Measurements from ENCODE around the gene KIF19.

DNA sequence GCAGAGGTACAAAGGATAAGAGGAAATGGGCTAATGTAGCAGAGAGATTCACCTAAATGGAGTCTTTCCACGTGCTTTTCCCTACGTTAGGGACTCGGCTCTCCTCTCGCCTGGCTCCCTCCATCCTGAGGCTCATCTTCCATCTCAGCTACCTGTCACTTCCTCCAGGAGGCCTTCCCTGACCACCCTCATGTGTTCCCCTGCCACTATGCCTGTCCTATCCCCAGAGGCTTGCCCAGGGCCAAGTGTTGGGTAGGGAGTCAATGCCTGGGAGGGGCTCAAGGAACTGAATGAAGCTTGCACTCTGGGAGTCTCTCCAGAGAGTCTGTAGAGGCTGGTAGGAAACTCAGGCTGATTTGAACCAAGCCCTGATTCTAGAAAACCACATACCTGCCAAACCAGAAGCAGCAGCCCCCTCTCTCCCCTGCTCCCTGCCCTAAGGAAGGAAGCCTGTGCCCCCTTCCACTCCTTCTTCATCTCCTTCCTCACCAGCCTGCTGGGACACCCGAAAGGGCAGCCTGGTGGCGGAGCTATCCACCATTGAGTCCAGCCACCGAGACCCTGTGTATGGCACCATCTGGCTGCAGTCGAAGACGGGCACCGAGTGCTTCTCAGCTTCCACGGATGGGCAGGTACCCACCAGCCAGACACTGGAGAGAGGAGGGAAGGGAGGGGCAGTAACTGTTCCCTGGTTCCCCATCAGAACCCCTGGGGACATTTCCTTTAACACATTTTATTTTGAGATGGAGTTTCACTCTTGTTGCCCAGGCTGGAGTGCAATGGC lies 26.6 kb upstream of the KIF19 start:
- TF ChIP-seq, protein P1, sequence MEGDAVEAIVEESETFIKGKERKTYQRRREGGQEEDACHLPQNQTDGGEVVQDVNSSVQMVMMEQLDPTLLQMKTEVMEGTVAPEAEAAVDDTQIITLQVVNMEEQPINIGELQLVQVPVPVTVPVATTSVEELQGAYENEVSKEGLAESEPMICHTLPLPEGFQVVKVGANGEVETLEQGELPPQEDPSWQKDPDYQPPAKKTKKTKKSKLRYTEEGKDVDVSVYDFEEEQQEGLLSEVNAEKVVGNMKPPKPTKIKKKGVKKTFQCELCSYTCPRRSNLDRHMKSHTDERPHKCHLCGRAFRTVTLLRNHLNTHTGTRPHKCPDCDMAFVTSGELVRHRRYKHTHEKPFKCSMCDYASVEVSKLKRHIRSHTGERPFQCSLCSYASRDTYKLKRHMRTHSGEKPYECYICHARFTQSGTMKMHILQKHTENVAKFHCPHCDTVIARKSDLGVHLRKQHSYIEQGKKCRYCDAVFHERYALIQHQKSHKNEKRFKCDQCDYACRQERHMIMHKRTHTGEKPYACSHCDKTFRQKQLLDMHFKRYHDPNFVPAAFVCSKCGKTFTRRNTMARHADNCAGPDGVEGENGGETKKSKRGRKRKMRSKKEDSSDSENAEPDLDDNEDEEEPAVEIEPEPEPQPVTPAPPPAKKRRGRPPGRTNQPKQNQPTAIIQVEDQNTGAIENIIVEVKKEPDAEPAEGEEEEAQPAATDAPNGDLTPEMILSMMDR (IDR thresholded peaks at IDR 0.05 in 2 of 3, conservative IDR thresholded peaks at IDR 0.05 in 1 of 3; ENCODE audit: borderline replicate concordance in 1 of 3, insufficient read depth in 1 of 3, low read depth in 2 of 3, low read length in 2 of 3): no peak
- TF ChIP-seq, protein P2, sequence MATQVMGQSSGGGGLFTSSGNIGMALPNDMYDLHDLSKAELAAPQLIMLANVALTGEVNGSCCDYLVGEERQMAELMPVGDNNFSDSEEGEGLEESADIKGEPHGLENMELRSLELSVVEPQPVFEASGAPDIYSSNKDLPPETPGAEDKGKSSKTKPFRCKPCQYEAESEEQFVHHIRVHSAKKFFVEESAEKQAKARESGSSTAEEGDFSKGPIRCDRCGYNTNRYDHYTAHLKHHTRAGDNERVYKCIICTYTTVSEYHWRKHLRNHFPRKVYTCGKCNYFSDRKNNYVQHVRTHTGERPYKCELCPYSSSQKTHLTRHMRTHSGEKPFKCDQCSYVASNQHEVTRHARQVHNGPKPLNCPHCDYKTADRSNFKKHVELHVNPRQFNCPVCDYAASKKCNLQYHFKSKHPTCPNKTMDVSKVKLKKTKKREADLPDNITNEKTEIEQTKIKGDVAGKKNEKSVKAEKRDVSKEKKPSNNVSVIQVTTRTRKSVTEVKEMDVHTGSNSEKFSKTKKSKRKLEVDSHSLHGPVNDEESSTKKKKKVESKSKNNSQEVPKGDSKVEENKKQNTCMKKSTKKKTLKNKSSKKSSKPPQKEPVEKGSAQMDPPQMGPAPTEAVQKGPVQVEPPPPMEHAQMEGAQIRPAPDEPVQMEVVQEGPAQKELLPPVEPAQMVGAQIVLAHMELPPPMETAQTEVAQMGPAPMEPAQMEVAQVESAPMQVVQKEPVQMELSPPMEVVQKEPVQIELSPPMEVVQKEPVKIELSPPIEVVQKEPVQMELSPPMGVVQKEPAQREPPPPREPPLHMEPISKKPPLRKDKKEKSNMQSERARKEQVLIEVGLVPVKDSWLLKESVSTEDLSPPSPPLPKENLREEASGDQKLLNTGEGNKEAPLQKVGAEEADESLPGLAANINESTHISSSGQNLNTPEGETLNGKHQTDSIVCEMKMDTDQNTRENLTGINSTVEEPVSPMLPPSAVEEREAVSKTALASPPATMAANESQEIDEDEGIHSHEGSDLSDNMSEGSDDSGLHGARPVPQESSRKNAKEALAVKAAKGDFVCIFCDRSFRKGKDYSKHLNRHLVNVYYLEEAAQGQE (IDR thresholded peaks at IDR 0.05; ENCODE audit: low read depth): no peak
